Neural cell (in vitro differentiated cells): Measurements from ENCODE around the gene SP3. TPM values are rescaled to one million over a fixed set of nuclear protein-coding genes. Genes with fewer than 3 reads are reported as not detected.

ENCODE experiments used
- H2AFZ ChIP-seq: fragments of 200-600, 300-800 bp; sonication (generic), shearing (Covaris generic); 2 replicates; pipeline ENCODE4 v1.6.0; 2014; ENCODE audit warnings: low read depth, mild to moderate bottlenecking, antibody characterized with exemption, low read length, moderate library complexity
- H3F3A ChIP-seq: fragments of 200-600 bp; shearing (Covaris generic); 2 replicates; pipeline ENCODE4 v1.6.1; 2016; ENCODE audit warnings: mild to moderate bottlenecking, moderate library complexity, mixed read lengths, antibody characterized with exemption, low read length; ENCODE audit not compliant: insufficient read depth, poor library complexity, severe bottlenecking
- H3K27ac ChIP-seq: fragments of 200-600, 300-800 bp; sonication (generic), shearing (Covaris generic); 2 replicates; pipeline ENCODE4 v1.5.1; 2014; ENCODE audit warnings: mild to moderate bottlenecking, low read length, moderate library complexity
- H3K27me3 ChIP-seq: fragments of 300-800, 200-600 bp; sonication (generic), shearing (Covaris generic); 2 replicates; pipeline ENCODE4 v1.6.0; 2014; ENCODE audit warnings: mild to moderate bottlenecking, low read depth, low read length, moderate library complexity; ENCODE audit not compliant: insufficient read depth
- H3K36me3 ChIP-seq: fragments of 300-800, 200-600 bp; sonication (generic), shearing (Covaris generic); 2 replicates; pipeline ENCODE4 v1.5.1; 2014; ENCODE audit warnings: mild to moderate bottlenecking, antibody characterized with exemption, low read length, moderate library complexity; ENCODE audit not compliant: insufficient read depth
- H3K4me2 ChIP-seq: fragments of 300-800, 200-600 bp; sonication (generic), shearing (Covaris generic); 2 replicates; pipeline ENCODE4 v1.6.0; 2014; ENCODE audit warnings: mild to moderate bottlenecking, low read length
- H3K4me3 ChIP-seq: fragments of 300-800, 200-600 bp; sonication (generic), shearing (Covaris generic); 2 replicates; pipeline ENCODE4 v1.5.1; 2014; ENCODE audit warnings: mild to moderate bottlenecking, low read length, moderate library complexity
- H3K79me2 ChIP-seq: fragments of 200-600 bp; shearing (Covaris generic); replicated peaks from 2 replicates; pipeline ENCODE4 v1.6.0; 2014; ENCODE audit warnings: mild to moderate bottlenecking, low read length, moderate library complexity; ENCODE audit not compliant: insufficient read depth
- H3K9ac ChIP-seq: fragments of 300-800, 200-600 bp; sonication (generic), shearing (Covaris generic); 2 replicates; pipeline ENCODE4 v1.6.1; 2016; ENCODE audit warnings: mild to moderate bottlenecking, low read length, mixed read lengths
- H3K9me2 ChIP-seq: fragments of 200-600 bp; shearing (Covaris generic); 2 replicates; pipeline ENCODE4 v1.6.1; 2016; ENCODE audit warnings: mild to moderate bottlenecking, low read length, mixed read lengths; ENCODE audit not compliant: insufficient read depth
- H3K9me3 ChIP-seq: fragments of 200-600, 300-800 bp; sonication (generic), shearing (Covaris generic); 2 replicates; pipeline ENCODE4 v1.6.1; 2016; ENCODE audit warnings: mild to moderate bottlenecking, mixed run types, low read length, moderate library complexity, mixed read lengths
- H4K20me1 ChIP-seq: fragments of 200-600 bp; shearing (Covaris generic); 2 replicates; pipeline ENCODE4 v1.6.1; 2016; ENCODE audit warnings: mild to moderate bottlenecking, mixed run types; ENCODE audit not compliant: insufficient read depth
- EP300 ChIP-seq: fragments of 450-650 bp; conservative IDR thresholded peaks from 2 replicates; pipeline ENCODE4 v1.6.1; 2014; ENCODE audit warnings: antibody characterized with exemption, mild to moderate bottlenecking, moderate library complexity; ENCODE audit not compliant: poor library complexity, severe bottlenecking
- EZH2 ChIP-seq: fragments of 200-600, 300-800 bp; shearing (Covaris generic), sonication (generic); IDR thresholded peaks from 2 replicates; pipeline ENCODE4 v1.6.1; 2014; ENCODE audit warnings: antibody characterized with exemption, low read length, borderline replicate concordance, mild to moderate bottlenecking; ENCODE audit not compliant: insufficient read depth, poor library complexity, severe bottlenecking
- MXI1 ChIP-seq: fragments of 450-650 bp; conservative IDR thresholded peaks from 2 replicates; pipeline ENCODE4 v1.6.1; 2014; ENCODE audit warnings: antibody characterized with exemption, mild to moderate bottlenecking; ENCODE audit not compliant: poor library complexity, severe bottlenecking
- POLR2AphosphoS5 ChIP-seq: IDR thresholded peaks from 2 replicates; pipeline ENCODE4 v1.6.1; 2012
- RAD21 ChIP-seq: fragments of 450-650 bp; conservative IDR thresholded peaks from 2 replicates; pipeline ENCODE4 v1.6.1; 2014; ENCODE audit warnings: antibody characterized with exemption, mild to moderate bottlenecking, moderate library complexity
- SMC3 ChIP-seq: fragments of 450-650 bp; conservative IDR thresholded peaks from 2 replicates; pipeline ENCODE4 v1.6.1; 2014; ENCODE audit warnings: antibody characterized with exemption, mild to moderate bottlenecking, moderate library complexity; ENCODE audit not compliant: poor library complexity
- TAF1 ChIP-seq: IDR thresholded peaks from 2 replicates; pipeline ENCODE4 v1.6.1; 2012; ENCODE audit warnings: low read depth
- polyA plus RNA-seq: library from polyadenylated mRNA; depleted of rRNA; stranded (reverse); fragments of >200 nt; gene quantifications from 2 replicates; pipeline ENCODE4 v1.2.3, GENCODE V29; 2014
- TF ChIP-seq, protein P1 (sequence below): IDR thresholded peaks from 2 replicates; pipeline ENCODE4 v1.6.1; 2012; ENCODE audit warnings: borderline replicate concordance
- TF ChIP-seq, protein P2 (sequence below): fragments of 450-650 bp; IDR thresholded peaks from 2 replicates; pipeline ENCODE4 v1.5.1; 2014; ENCODE audit warnings: antibody characterized with exemption, mild to moderate bottlenecking, moderate library complexity; ENCODE audit not compliant: poor library complexity, severe bottlenecking

Gene SP3
- polyA plus RNA-seq, 1 donor from 2014 or later: 57.8 TPM

DNA sequence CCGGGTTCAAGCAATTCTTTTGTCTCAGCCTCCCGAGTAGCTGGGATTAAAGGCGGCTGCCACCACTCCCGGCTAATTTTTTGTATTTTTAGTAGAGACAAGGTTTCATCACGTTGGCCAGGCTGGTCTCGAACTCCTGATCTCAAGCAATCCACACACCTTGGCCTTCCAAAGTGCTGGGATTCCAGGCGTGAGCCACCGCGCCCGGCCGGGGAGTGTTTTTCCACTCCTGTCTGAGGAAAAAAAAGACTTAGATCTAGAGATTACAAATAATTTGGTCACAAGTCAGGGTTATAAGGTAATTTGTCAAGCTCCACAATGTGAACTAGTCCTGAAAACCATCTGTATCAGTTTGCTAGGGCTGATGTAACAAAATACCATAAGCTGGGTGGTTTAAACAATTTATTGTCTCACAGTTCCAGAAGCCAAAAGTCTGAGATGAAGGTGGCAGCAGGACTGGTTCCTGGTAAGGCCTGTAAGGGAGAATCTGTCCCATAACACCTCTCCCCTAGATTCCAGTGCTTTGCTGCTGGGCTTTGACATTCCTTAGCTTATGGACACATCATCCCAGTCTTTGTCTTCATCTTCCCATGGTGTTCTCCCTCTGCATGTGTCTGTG lies 40.7 kb upstream of the SP3 start:
- Histone ChIP-seq H3K4me2 (no peak overlapping the region), H3F3A (no peaks in the 10 kb centered on the region), H3K36me3 (no peaks in the 10 kb centered on the region), H3K27ac (no peak overlapping the region), H3K9ac (no peak overlapping the region), H3K9me2 (no peaks in the 10 kb centered on the region), H4K20me1 (no peaks in the 10 kb centered on the region), H2AFZ (no peak overlapping the region), H3K27me3 (no peaks in the 10 kb centered on the region), H3K79me2 (no peaks in the 10 kb centered on the region), H3K4me3 (no peak overlapping the region), H3K9me3 (no peaks in the 10 kb centered on the region)
- TF ChIP-seq, protein P1, sequence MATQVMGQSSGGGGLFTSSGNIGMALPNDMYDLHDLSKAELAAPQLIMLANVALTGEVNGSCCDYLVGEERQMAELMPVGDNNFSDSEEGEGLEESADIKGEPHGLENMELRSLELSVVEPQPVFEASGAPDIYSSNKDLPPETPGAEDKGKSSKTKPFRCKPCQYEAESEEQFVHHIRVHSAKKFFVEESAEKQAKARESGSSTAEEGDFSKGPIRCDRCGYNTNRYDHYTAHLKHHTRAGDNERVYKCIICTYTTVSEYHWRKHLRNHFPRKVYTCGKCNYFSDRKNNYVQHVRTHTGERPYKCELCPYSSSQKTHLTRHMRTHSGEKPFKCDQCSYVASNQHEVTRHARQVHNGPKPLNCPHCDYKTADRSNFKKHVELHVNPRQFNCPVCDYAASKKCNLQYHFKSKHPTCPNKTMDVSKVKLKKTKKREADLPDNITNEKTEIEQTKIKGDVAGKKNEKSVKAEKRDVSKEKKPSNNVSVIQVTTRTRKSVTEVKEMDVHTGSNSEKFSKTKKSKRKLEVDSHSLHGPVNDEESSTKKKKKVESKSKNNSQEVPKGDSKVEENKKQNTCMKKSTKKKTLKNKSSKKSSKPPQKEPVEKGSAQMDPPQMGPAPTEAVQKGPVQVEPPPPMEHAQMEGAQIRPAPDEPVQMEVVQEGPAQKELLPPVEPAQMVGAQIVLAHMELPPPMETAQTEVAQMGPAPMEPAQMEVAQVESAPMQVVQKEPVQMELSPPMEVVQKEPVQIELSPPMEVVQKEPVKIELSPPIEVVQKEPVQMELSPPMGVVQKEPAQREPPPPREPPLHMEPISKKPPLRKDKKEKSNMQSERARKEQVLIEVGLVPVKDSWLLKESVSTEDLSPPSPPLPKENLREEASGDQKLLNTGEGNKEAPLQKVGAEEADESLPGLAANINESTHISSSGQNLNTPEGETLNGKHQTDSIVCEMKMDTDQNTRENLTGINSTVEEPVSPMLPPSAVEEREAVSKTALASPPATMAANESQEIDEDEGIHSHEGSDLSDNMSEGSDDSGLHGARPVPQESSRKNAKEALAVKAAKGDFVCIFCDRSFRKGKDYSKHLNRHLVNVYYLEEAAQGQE: no peak
- TF ChIP-seq EP300: no peak
- no peak for TF ChIP-seq EZH2
- TF ChIP-seq RAD21: no peak
- TF ChIP-seq SMC3: no peak
- TF ChIP-seq, protein P2, sequence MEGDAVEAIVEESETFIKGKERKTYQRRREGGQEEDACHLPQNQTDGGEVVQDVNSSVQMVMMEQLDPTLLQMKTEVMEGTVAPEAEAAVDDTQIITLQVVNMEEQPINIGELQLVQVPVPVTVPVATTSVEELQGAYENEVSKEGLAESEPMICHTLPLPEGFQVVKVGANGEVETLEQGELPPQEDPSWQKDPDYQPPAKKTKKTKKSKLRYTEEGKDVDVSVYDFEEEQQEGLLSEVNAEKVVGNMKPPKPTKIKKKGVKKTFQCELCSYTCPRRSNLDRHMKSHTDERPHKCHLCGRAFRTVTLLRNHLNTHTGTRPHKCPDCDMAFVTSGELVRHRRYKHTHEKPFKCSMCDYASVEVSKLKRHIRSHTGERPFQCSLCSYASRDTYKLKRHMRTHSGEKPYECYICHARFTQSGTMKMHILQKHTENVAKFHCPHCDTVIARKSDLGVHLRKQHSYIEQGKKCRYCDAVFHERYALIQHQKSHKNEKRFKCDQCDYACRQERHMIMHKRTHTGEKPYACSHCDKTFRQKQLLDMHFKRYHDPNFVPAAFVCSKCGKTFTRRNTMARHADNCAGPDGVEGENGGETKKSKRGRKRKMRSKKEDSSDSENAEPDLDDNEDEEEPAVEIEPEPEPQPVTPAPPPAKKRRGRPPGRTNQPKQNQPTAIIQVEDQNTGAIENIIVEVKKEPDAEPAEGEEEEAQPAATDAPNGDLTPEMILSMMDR: no peak
- TF ChIP-seq MXI1: no peak
- no peak for TF ChIP-seq TAF1
- no peak for TF ChIP-seq POLR2AphosphoS5

DNA sequence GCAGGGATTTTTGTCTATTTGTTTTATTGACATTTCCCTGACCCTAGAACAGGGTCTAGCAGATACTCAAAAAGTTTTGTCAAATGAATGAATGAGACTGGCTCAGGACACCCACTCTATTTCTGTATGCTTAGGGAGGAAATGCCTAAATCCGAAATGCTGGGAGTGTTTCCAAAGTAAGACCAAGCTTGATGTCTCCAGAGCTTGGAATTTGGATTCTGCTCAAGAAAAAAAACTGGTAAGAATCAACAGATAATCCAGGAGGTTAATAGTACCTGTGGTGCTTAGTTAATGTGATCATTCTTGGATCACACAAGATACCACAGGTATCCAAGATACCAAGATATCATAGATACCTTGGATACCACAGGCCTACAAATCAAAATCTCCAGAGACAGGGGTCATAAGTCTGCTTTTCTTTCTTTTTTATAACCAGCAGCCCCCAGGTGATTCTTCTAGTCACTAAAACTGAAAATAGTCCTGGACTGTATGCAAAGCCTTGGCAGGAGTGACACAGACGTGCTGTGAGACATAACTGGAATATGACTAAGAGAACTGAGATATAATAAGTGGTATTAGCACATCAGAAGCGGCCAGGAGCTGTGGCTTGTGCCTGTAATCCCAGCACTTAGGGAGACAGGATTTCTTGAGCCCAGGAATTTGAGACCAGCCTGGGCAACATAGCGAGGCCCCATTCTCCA lies 39.9 kb upstream of the SP3 start:
- Histone ChIP-seq H3K27me3 (no peaks in the 10 kb centered on the region), H3K9me2 (no peaks in the 10 kb centered on the region), H3K9me3 (no peaks in the 10 kb centered on the region), H3K4me2 (no peak overlapping the region), H4K20me1 (no peaks in the 10 kb centered on the region), H3F3A (no peaks in the 10 kb centered on the region), H3K4me3 (no peak overlapping the region), H3K79me2 (no peaks in the 10 kb centered on the region), H3K9ac (no peak overlapping the region), H3K36me3 (no peaks in the 10 kb centered on the region), H3K27ac (no peak overlapping the region), H2AFZ (no peak overlapping the region)
- TF ChIP-seq, protein P1: no peak
- TF ChIP-seq EP300: no peak
- no peak for TF ChIP-seq RAD21
- TF ChIP-seq, protein P2: no peak
- no peak for TF ChIP-seq EZH2
- no peak for TF ChIP-seq POLR2AphosphoS5
- TF ChIP-seq TAF1: no peak
- no peak for TF ChIP-seq SMC3
- no peak for TF ChIP-seq MXI1
